GM18867 (cell line): ENCODE measurements around the gene RBM14.
"Not testable (repeated sequence)": the region's sequence is repeated elsewhere in the genome, so short reads cannot be mapped to it uniquely, and the experiment has no call there.

Experiments
- ATAC-seq: cut with Tn5 transposase; IDR thresholded peaks from one replicate; pipeline ENCODE4 v1.9.1; 2021; ENCODE audit warnings: mild to moderate bottlenecking, moderate library complexity; ENCODE audit not compliant: unreplicated experiment

The RBM14 gene

GRCh38 chr11:66598993-66599392 is 17.4 kb upstream of the RBM14 start:
- no peak for ATAC-seq

- ATAC-seq: no peak
Measured at GRCh38 chr11:66600219-66600618, 16.2 kb upstream of the RBM14 start.

GRCh38 chr11:66600631-66601233 is 15.7 kb upstream of the RBM14 start:
- no peak for ATAC-seq

GRCh38 chr11:66603072-66603471 is 13.4 kb upstream of the RBM14 start:
- no peak for ATAC-seq

DNA sequence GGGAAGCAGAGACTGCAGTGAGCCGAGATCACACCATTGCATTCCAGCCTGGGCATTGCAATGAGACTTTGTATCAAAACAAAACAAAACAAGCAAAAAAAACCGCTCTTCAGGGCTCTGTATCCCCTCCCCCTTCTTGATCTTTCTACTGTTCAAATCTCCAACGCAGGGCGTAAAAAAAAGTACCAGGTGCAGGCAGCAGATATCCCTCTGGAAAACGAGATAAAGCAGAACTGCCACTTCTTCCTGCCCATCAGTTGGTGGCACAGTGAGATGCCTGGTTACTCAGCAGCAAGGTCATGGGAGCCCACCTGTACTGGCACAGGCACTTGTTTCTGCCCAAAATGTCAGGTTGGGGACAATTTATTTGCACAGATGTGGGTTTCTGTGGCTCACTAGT is 12.3 kb upstream of the RBM14 start:
- no peak for ATAC-seq

GRCh38 chr11:66606608-66607007 is 9.8 kb upstream of the RBM14 start:
- not testable (repeated sequence) for ATAC-seq

DNA sequence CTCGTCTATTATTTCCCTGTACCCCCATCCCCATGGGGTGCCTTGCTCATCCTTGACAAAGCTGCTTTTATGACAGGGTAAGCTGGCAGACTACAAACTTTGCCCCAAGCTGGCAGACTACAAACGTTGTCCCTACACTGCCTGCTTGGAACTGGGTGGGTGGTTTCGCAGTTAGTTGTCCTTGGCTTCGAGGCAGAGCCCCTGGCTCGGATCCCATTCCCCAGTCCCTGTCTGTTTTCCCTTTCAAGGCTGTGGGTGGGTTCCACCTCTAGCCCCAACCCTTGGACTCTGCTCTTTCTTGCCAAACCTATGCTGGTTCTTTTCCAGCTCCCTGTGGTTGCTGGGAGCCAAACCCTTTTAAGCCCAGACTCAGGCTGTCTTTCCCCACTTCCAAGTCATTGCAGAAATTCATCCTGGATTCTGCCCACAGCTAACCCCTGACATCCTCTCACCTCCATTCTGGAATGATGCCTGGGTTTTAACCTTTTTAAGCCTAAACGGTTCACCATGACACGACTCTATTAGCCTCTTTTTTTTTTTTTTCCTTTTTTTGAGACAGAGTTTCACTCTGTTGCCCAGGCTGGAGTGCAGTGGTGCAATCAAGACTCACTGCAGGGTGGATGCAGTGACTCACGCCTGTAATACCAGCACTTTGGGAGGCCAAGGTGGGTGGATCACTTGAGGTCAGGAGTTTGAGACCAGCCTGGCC is 9.2 kb upstream of the RBM14 start:
- no peak for ATAC-seq

- ATAC-seq: no peak
Measured at GRCh38 chr11:66609721-66610617, 6.5 kb upstream of the RBM14 start.

DNA sequence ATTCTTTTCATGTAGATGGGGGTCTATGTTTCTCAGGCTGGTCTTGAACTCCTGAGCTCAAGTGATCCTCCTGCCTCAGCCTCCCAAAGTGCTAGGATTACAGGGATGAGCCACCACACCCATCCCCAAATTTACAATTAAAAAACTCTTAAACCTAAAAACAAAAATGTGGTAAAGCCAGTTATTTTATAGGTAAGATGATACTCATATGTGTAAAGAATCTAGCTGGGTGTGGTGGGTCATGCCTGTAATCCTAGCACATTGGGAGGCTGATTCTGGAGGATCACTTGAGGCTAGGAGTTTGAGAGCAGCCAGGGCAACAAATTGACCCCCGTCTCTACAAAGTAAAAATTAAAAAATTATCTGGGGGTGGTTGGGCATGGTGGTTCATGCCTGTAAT is 4.0 kb upstream of the RBM14 start:
- ATAC-seq: no peak

- ATAC-seq: no peak
Measured at GRCh38 chr11:66614073-66614472, 2.4 kb upstream of the RBM14 start.

DNA sequence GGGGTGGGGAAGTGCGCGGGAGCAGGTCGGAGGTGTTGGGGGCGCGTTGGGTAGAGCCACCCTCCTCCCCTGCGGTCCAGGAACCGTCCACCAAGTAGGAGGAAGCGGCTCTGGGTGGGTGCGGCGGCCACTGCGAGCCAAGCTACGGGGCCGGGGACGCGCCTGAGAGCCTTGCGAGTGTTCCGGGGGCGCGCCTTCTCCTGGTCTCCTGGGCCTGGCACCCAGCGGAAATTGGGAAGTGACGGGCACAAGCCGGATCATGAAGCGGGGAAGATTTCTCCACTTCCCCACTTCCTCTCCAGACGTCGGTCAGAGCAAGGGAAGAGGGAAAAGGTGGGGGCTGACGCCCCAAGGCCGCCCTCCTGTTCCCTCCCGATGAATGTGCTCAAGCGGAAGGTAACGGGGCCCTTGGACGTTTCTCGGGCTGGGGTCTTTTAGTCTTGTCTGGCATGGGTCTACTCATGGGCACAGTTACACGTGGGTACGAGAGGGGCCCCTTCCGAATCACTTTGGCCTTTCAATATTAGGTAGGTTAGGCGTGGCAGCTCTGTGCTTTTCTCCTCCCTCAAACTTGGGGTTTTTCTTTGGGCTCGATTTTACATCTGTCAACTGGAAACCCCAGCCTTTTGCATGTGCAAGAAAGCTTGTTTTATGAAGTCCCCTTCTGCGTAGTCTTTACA is 865 bp downstream of the RBM14 start:
- no peak for ATAC-seq

- ATAC-seq: no peak
Measured at GRCh38 chr11:66619080-66619554, 2.7 kb downstream of the RBM14 start.

DNA sequence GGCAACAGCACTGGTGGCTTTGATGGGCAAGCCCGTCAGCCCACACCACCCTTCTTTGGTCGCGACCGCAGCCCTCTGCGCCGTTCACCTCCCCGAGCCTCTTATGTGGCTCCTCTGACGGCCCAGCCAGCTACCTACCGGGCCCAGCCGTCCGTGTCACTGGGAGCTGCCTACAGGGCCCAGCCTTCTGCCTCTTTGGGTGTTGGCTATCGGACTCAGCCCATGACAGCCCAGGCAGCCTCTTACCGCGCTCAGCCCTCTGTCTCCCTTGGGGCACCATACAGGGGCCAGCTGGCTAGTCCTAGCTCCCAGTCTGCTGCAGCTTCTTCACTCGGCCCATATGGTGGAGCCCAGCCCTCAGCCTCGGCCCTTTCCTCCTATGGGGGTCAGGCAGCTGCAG is 8.0 kb downstream of the RBM14 start:
- no peak for ATAC-seq

DNA sequence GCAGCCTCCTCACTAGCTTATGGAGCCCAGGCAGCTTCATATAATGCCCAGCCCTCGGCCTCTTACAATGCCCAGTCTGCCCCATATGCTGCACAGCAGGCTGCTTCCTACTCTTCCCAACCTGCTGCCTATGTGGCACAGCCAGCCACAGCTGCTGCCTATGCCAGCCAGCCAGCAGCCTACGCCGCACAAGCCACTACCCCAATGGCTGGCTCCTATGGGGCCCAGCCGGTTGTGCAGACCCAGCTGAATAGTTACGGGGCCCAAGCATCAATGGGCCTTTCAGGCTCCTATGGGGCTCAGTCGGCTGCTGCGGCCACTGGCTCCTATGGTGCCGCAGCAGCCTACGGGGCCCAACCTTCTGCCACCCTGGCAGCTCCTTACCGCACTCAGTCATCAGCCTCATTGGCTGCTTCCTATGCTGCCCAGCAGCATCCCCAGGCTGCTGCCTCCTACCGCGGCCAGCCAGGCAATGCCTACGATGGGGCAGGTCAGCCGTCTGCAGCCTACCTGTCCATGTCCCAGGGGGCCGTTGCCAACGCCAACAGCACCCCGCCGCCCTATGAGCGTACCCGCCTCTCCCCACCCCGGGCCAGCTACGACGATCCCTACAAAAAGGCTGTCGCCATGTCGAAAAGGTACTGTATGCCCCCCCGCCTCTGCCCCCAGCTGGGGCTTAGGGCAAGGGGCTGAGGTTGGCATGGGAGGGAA is 8.8 kb downstream of the RBM14 start:
- no peak for ATAC-seq

GRCh38 chr11:66625752-66626149 is 9.3 kb downstream of the RBM14 start:
- no peak for ATAC-seq

GRCh38 chr11:66626382-66626781 is 10.0 kb downstream of the RBM14 start:
- ATAC-seq: no peak

GRCh38 chr11:66626926-66627325 is 10.5 kb downstream of the RBM14 start:
- ATAC-seq: no peak

- no peak for ATAC-seq
Measured at GRCh38 chr11:66628061-66628603, 11.7 kb downstream of the RBM14 start.

GRCh38 chr11:66629356-66629755 is 12.9 kb downstream of the RBM14 start:
- ATAC-seq: no peak

- no peak for ATAC-seq
Measured at GRCh38 chr11:66631883-66632282, 15.5 kb downstream of the RBM14 start.
